Fibroblast of skin of scalp (primary cell): Measurements from ENCODE around the gene DOCK9.

Experiments
- DNase-seq: peaks from one replicate; pipeline ENCODE4 v3.0.0-alpha.2; 2013

DOCK9 gene

DNA sequence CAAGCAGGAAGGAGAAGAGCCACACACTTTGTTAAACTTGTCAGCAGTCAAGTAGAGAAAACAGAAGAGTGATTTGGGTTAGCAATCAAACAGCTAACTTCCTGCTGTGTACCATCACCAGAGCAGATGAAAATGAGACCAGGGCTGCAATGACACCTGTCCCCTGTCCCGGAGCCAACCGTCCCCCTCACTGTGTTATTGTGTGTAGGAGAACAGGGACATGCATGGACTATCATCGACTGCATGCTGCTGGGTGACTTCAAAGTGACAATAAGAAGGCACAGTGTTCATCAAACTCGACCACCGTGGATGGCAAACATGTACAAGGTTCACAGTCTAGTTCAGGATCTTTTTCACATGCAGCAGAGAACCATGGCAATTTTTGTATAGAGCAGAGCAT lies 131.3 kb downstream of the DOCK9 start:
- no peak for DNase-seq

GRCh38 chr13:98845742-98846141 lies 132.1 kb downstream of the DOCK9 start:
- DNase-seq, result no peak

- no peak for DNase-seq
Measured at GRCh38 chr13:98844021-98844420, 133.8 kb downstream of the DOCK9 start.

DNA sequence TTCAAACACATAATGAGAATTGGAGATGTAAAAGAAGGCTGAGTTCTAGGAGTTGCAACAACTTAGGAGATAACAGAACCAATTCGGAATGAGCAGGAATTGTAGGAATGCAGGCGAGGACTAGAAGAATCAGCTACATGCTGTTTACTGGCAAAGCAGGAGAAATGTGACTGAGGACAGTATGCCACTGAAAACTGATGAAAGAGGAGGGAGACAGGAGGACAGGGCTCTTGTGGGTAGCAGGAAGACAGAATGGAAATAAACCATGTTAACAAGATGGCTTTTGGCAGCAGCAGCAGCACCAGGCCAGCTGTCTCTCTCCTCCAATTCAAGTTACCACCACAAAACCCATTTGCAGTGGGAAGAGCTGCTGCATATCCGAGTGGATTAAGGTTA lies 134.4 kb downstream of the DOCK9 start:
- no peak for DNase-seq

DNA sequence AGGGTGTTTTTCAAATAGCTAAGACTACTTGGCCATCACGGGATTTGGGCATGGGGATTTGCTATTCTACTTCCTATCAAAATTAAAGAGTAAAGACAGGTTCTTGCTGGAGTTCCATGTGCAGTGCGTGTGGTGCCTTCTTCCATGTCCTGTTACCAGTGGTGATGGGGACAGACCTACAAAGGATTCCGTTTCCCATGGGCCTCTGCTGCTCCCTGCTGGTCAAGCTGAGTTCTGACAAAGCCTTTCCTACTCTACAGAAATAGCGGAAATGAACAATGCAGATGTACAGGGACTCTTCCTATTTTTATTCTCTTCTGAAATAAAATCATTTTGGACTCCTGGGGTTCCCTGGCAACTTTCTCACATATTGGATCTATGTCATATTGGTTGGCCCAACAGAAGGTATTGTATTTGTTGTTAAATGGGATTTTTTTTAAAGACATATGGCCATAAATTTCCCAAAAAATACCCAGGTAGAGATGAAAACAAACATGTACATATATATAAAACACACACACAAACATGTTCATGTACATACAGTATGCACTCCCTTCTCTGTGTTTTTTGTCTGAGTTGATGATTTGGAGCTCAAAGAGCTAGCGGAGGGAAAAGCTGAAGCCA lies 134.9 kb downstream of the DOCK9 start:
- peak; percentile 80 for DNase-seq

DNA sequence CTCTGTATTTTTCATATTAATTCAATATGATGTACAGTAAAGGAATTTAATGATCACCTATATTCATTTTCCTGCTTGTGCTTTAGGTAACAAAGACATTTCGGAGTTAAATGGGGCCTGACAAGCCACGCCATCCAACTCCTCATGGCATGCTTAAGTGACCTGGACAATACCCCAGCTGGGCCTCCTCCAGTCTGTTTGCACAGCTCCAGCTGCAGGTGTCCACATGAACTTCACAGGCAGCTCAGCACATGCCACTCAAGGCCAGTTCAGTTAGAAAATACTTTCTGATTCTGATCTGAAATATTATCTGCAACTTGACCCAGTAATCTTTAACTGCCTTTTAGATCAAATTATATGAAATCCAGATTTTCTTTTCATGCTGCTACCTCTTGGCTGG lies 135.8 kb downstream of the DOCK9 start:
- DNase-seq, result no peak

DNA sequence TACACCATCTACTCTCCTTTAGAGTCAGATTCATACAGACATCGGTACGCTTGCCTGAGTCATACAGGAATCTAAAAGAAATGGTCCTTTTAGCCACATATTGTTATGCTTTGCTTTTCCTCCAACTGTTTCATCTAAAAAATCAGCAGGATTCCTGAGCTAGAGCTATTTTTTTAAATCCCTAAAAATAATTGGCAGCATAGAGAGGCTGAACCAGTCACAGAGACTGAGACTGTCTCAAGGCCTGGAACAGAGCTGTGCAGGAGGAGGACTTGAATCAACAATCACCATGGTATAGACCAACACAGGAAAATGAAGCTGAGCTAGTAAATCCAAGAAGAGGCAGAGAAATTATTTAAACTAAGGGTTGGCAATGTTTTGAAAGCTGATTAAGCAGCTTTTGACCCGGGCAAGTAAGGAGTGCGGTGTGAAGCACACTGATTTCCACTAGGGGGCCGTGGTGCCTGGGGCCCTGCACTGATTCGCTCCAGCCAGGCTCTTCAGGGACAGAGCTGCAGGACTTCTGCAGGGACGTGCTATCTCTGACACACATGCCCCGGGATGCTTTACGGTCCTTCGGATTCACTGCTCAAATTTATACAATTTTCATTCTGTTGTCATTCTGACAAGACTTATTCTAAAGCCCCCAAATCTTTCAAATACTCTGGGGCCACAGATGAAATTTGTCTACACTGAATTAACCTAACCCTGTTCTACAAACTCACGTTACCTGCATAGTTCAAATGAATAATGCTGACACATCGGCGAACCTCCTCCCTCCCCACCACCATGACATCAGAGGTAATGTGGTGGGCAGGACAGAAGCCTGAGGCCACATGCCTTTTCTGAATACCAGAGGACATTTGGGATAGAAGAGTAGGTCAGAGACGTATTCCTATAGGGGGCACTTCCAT lies 137.8 kb downstream of the DOCK9 start:
- DNase-seq, result peak; percentile 61

GRCh38 chr13:98838776-98839175 lies 139.1 kb downstream of the DOCK9 start:
- no peak for DNase-seq

- DNase-seq, result no peak
Measured at GRCh38 chr13:98837896-98838295, 140.0 kb downstream of the DOCK9 start.

GRCh38 chr13:98835156-98835555 lies 142.7 kb downstream of the DOCK9 start:
- DNase-seq, result no peak

- no peak for DNase-seq
Measured at GRCh38 chr13:98834254-98834960, 143.5 kb downstream of the DOCK9 start.

DNA sequence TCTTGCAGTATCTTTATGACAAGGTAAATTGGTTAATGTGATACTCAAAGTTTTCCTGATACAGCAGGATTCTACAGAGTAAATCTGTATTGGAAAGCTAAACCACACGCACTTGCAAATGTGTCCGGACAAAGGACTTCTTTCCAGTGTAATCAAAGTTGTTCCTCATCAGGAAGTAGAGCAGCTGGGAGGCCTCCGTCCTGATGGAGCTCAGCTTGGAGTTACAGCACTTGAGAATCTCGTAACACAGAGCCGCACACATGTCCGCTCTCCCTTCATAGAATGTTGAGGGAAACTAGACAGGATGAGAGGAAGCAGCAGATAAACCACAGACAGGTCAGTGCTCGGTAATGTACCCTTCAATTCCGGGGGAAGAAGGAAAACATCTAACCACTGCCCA lies 146.6 kb downstream of the DOCK9 start:
- no peak for DNase-seq

GRCh38 chr13:98829541-98829940 lies 148.3 kb downstream of the DOCK9 start:
- no peak for DNase-seq

DNA sequence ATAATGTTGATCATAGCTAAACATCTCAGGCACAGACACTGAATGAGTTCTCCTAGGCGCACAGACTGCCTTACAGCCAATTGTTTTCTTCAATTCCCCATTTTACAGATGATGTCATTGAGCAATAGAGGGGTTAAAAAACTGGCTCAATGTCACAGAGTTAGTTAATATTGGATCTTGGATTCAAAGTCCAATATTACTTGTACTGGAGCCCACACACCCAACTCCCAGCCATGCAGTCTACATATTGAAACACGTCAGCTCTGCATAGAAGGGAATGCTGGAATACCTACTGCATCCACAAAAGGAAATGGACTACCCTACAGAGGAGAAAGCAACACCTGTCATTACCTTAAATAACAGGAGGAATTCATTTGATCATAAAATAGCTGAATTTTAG lies 149.2 kb downstream of the DOCK9 start:
- no peak for DNase-seq

GRCh38 chr13:98827449-98827848 lies 150.4 kb downstream of the DOCK9 start:
- no peak for DNase-seq

DNA sequence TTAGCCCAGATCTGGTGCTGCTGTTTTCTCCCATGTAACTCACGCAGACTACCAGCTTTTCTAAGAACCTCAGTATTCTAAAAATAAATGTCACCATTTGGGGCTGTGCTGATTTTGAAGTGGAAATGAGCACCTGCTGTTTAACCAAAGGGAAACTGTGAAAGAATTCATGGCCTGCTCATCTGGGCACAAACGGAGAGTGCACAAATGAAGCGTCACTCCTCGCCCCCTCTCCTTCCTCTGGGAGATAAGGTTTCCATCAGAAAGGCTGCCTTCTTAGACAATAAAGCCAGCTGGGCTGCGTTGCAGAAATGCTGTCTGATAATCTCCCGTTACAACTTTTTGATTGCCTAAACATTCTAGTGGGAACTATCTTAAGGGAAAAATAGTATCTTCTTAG lies 151.7 kb downstream of the DOCK9 start:
- no peak for DNase-seq

DNA sequence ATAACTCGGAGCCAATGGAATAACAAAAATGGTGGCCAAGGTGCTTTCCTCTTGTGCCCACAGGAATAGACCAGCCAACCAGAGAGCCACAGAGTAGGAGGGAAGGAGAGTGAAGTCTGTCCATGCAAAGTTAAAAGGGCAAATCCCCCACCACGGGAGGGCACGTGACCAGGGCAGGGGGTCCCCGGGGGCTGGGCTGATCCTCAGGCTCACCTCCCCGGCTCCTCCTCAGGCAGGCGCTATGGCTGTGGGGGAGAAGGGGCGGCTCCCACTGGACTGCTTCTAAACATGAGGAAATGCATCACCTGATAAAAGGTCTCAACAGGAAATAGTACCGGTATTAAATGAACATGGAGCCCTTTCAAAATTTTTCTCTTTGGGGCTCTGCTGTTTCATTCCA lies 152.2 kb downstream of the DOCK9 start:
- no peak for DNase-seq

GRCh38 chr13:98824376-98825160 lies 153.3 kb downstream of the DOCK9 start:
- DNase-seq, result no peak

GRCh38 chr13:98823442-98823841 lies 154.4 kb downstream of the DOCK9 start:
- no peak for DNase-seq

- no peak for DNase-seq
Measured at GRCh38 chr13:98822225-98822606, 155.6 kb downstream of the DOCK9 start.

- peak; percentile 70 for DNase-seq
Measured at GRCh38 chr13:98821372-98822224, 156.3 kb downstream of the DOCK9 start.
